Endothelial cell (in vitro differentiated cells): ENCODE results near the gene WRNIP1. TPM values are rescaled to one million over a fixed set of nuclear protein-coding genes. Genes with fewer than 3 reads are reported as not detected.

Experiments
- DNase-seq: peaks from one replicate; pipeline ENCODE4 v3.0.0; 2021; ENCODE audit warnings: low spot score
- H3K27ac Mint-ChIP-seq: one replicate; pipeline ENCODE4 v1.8.0; 2021; ENCODE audit warnings: mixed read lengths, inconsistent platforms; ENCODE audit not compliant: unreplicated experiment
- H3K27me3 Mint-ChIP-seq: one replicate; pipeline ENCODE4 v1.8.0; 2021; ENCODE audit warnings: mild to moderate bottlenecking, moderate library complexity, mixed read lengths, inconsistent platforms; ENCODE audit not compliant: unreplicated experiment
- H3K36me3 Mint-ChIP-seq: one replicate; pipeline ENCODE4 v1.8.0; 2021; ENCODE audit warnings: mild to moderate bottlenecking, low read depth, mixed read lengths, inconsistent platforms; ENCODE audit not compliant: unreplicated experiment
- H3K4me1 Mint-ChIP-seq: one replicate; pipeline ENCODE4 v1.8.0; 2021; ENCODE audit warnings: mild to moderate bottlenecking, mixed read lengths, inconsistent platforms; ENCODE audit not compliant: unreplicated experiment
- H3K4me3 Mint-ChIP-seq: one replicate; pipeline ENCODE4 v1.8.0; 2021; ENCODE audit warnings: mild to moderate bottlenecking, mixed read lengths, inconsistent platforms; ENCODE audit not compliant: unreplicated experiment
- H3K9me3 Mint-ChIP-seq: one replicate; pipeline ENCODE4 v1.8.0; 2021; ENCODE audit warnings: mixed read lengths, inconsistent platforms; ENCODE audit not compliant: unreplicated experiment
- CTCF ChIP-seq: fragments of 200-600 bp; sonication (generic); IDR thresholded peaks from one replicate; pipeline ENCODE4 v1.5.0; 2021; ENCODE audit warnings: antibody characterized with exemption; ENCODE audit not compliant: unreplicated experiment
- long read RNA-seq: library from polyadenylated mRNA; unstranded; transcript quantifications from one replicate; pipeline ENCODE4 v2.0.0, GENCODE V29; 2020; ENCODE audit not compliant: unreplicated experiment
- total RNA-seq: library from RNA; stranded (reverse); fragmentation: NEBNext Ultra II Directional; extraction: Animal tissue kit (Norgen Biotek cat#: 25700); gene quantifications from one replicate; pipeline ENCODE4 v1.2.1, GENCODE V29; 2021; ENCODE audit not compliant: unreplicated experiment

Gene WRNIP1
- 48.6 TPM for total RNA-seq
- long read RNA-seq, partial matches to known transcripts: 1 of 1 reads
- long read RNA-seq, other reads (novel, unspliced or antisense): 0 of 1 reads

- H3K27ac Mint-ChIP-seq: peak within 1 kb of the TSS; percentile 98
- peak; percentile 97 for DNase-seq
- TF ChIP-seq CTCF: peak; percentile 70
- peaks cover 8% of the 10 kb centered on the region for H3K27me3 Mint-ChIP-seq
- H3K9me3 Mint-ChIP-seq: no peaks in the 10 kb centered on the region
- H3K4me3 Mint-ChIP-seq: peak within 1 kb of the TSS; percentile 98
- peaks cover 31% of the 10 kb centered on the region for H3K4me1 Mint-ChIP-seq
- peaks cover 6% of the 10 kb centered on the region for H3K36me3 Mint-ChIP-seq
Observed at GRCh38 chr6:2765166-2765895, at the start of gene WRNIP1. Gene WRNIP1 (plus strand): TSS chr6:2765393. CDS start chr6:2765623, 230 bp downstream.

- Mint-ChIP-seq H3K36me3 (peaks cover 8% of the 10 kb centered on the region), H3K27me3 (no peaks in the 10 kb centered on the region), H3K9me3 (no peaks in the 10 kb centered on the region), H3K4me3 (no peak overlapping the region), H3K4me1 (no peaks in the 10 kb centered on the region), H3K27ac (no peak overlapping the region)
- DNase-seq: no peak
- TF ChIP-seq CTCF: no peak
Observed at GRCh38 chr6:2715737-2716136, 49.5 kb upstream of the WRNIP1 start.

- H3K9me3 Mint-ChIP-seq: no peaks in the 10 kb centered on the region
- no peak for DNase-seq
Observed at GRCh38 chr6:2716936-2717700, 48.1 kb upstream of the WRNIP1 start.

GRCh38 chr6:2718334-2719092 is 46.7 kb upstream of the WRNIP1 start:
- Mint-ChIP-seq H3K27ac (no peak overlapping the region), H3K9me3 (no peaks in the 10 kb centered on the region), H3K4me3 (no peak overlapping the region), H3K36me3 (no peaks in the 10 kb centered on the region), H3K4me1 (no peaks in the 10 kb centered on the region), H3K27me3 (no peaks in the 10 kb centered on the region)
- TF ChIP-seq CTCF: no peak
- DNase-seq: no peak

More at GRCh38 chr6:2716936-2717700, 48.1 kb upstream of the WRNIP1 start:
- Mint-ChIP-seq H3K27me3 (no peaks in the 10 kb centered on the region), H3K4me1 (no peaks in the 10 kb centered on the region), H3K36me3 (peaks cover 4% of the 10 kb centered on the region), H3K4me3 (no peak overlapping the region), H3K27ac (no peak overlapping the region)
- no peak for TF ChIP-seq CTCF
